Body of pancreas (tissue), 4 donors: ENCODE measurements around the gene COX19. TPM values are rescaled to one million over a fixed set of nuclear protein-coding genes. Genes with fewer than 3 reads are reported as not detected.

Source experiments
- ATAC-seq: fragments of 150-250 bp; one replicate; pipeline ENCODE4 v1.9.1; 2016
- DNase-seq, 4 donors: peaks; one replicate each; pipeline ENCODE4 v3.0.0-alpha.2; 2019
- H3K27ac ChIP-seq, 4 donors: fragments of 200-600 bp; sonication (generic); 1 replicate in 3 of 4; 2 replicates in 1 of 4; pipeline versions ENCODE4 v1.5.1 to v1.6.1; 2016 to 2019; ENCODE audit warnings: mild to moderate bottlenecking in 1 of 4, mixed read lengths in 1 of 4, moderate library complexity in 1 of 4
- H3K27me3 ChIP-seq, 2 donors: fragments of 200-600 bp; sonication (generic); one replicate each; pipeline ENCODE4 v1.6.0; 2016; ENCODE audit warnings: mild to moderate bottlenecking in 1 of 2
- H3K36me3 ChIP-seq, 2 donors: fragments of 200-600 bp; sonication (generic); replicated peaks in 1 of 2; 2 replicates each; pipeline ENCODE4 v1.5.1; 2016; ENCODE audit warnings: low read depth in 2 of 2; ENCODE audit not compliant: insufficient read depth in 1 of 2
- H3K4me1 ChIP-seq: fragments of 200-600 bp; sonication (generic); one replicate; pipeline ENCODE4 v1.6.0; 2016
- H3K4me3 ChIP-seq, 2 donors: fragments of 200-600 bp; sonication (generic); 1 replicate in 1 of 2; 2 replicates in 1 of 2; pipeline ENCODE4 v1.5.1; 2016 to 2019
- H3K9me3 ChIP-seq, 3 donors: fragments of 200-600 bp; sonication (generic); 1 replicate in 2 of 3; 2 replicates in 1 of 3; pipeline ENCODE4 v1.5.1; 2016
- CTCF ChIP-seq, 7 experiments: fragments of 450-650 bp in 4 of 7; fragments of 200-600 bp in 3 of 7; sonication (generic) in 3 of 7; IDR thresholded peaks; one replicate each; pipeline ENCODE4 v1.5.1; 2016 to 2019; ENCODE audit warnings: antibody characterized with exemption in 7 of 7
- POLR2A ChIP-seq, 3 donors: fragments of 450-650 bp; IDR thresholded peaks; one replicate each; pipeline ENCODE4 v1.6.1; 2016; ENCODE audit warnings: antibody characterized with exemption in 3 of 3, mild to moderate bottlenecking in 2 of 3
- WGBS, 2 donors: methylation state at CpG; one replicate each; pipeline ENCODE4 v1.1.5; 2017; 5-methylcytosine and 5-hydroxymethylcytosine counted together
- intact Hi-C: fragments of 100-400 bp; cut with DNase I; formaldehyde crosslinking; loops from one replicate; pipeline ENCODE4 v1.15.1; 2023
- total RNA-seq, 2 donors: library from RNA; depleted of rRNA; stranded (reverse); fragments of >200 nt; gene quantifications; one replicate each; pipeline ENCODE4 v1.1.0, GENCODE V29; 2016

The COX19 gene
- total RNA-seq, 2 donors from 2014 or later = 9.6 to 25.1 TPM

GRCh38 chr7:951881-952547, 23.3 kb downstream of the COX19 start:
- intact Hi-C loops = no loop called here
- H3K9me3 ChIP-seq = no peaks in the 10 kb centered on the region
- no peaks in the 10 kb centered on the region for H3K27me3 ChIP-seq
- 82 to 83% methylated on average over 14 to 17 of the region's 21 CpGs for WGBS, 2 donors
- no peak overlapping the region for H3K4me3 ChIP-seq
- TF ChIP-seq CTCF (IDR thresholded peaks at IDR 0.05) (no peak), POLR2A (IDR thresholded peaks at IDR 0.05) (no peak)
- H3K27ac ChIP-seq = no peak overlapping the region
- H3K4me1 ChIP-seq = peaks cover 15% of the 10 kb centered on the region
- no peaks in the 10 kb centered on the region for H3K36me3 ChIP-seq
- ATAC-seq (no peak), DNase-seq (peak in 1 of 4 donors; percentile 10)

- ATAC-seq (no peak), DNase-seq (peak in 3 of 4 donors; percentile 38 to 49 (median 49))
- H3K27ac ChIP-seq = peak overlapping the region in 1 of 4 donors; percentile 67
- WGBS, 2 donors = 74 to 83% methylated on average over 7 to 25 of the region's 28 CpGs
- TF ChIP-seq POLR2A (IDR thresholded peaks at IDR 0.05) = no peak
- TF ChIP-seq CTCF (IDR thresholded peaks at IDR 0.05) = no peak
- H3K4me3 ChIP-seq = no peak overlapping the region
- peaks cover 37% of the 10 kb centered on the region for H3K4me1 ChIP-seq
- intact Hi-C loops = no loop called here
- H3K36me3 ChIP-seq = no peaks in the 10 kb centered on the region
- H3K27me3 ChIP-seq = no peaks in the 10 kb centered on the region
- H3K9me3 ChIP-seq = no peaks in the 10 kb centered on the region
Observed at GRCh38 chr7:949021-949934, 26.1 kb downstream of the COX19 start.

- ATAC-seq = no peak
- TF ChIP-seq POLR2A (IDR thresholded peaks at IDR 0.05) = no peak
- TF ChIP-seq CTCF (IDR thresholded peaks at IDR 0.05) = no peak
- DNase-seq = no peak
- Histone ChIP-seq H3K4me3 (no peak overlapping the region), H3K4me1 (peaks cover 24% of the 10 kb centered on the region), H3K27ac (no peak overlapping the region), H3K9me3 (no peaks in the 10 kb centered on the region), H3K36me3 (no peaks in the 10 kb centered on the region), H3K27me3 (no peaks in the 10 kb centered on the region)
- 91 to 93% methylated on average over 34 to 36 of the region's 37 CpGs for WGBS, 2 donors
- intact Hi-C loops = no loop called here
Observed at GRCh38 chr7:947391-948210, 27.7 kb downstream of the COX19 start.

GRCh38 chr7:946256-946996, 28.9 kb downstream of the COX19 start:
- Histone ChIP-seq H3K27me3 (no peaks in the 10 kb centered on the region), H3K9me3 (no peaks in the 10 kb centered on the region), H3K4me3 (no peak overlapping the region), H3K36me3 (no peaks in the 10 kb centered on the region), H3K27ac (peak overlapping the region in 3 of 4 donors; percentile 71 to 89 (median 83)), H3K4me1 (peaks cover 23% of the 10 kb centered on the region)
- intact Hi-C loops = no loop called here
- TF ChIP-seq CTCF (IDR thresholded peaks at IDR 0.05) (no peak), POLR2A (IDR thresholded peaks at IDR 0.05) (no peak)
- DNase-seq (peak in 1 of 4 donors; percentile 17), ATAC-seq (no peak)
- 70 to 72% methylated on average over 17 to 25 of the region's 29 CpGs for WGBS, 2 donors
